Lung (tissue), 12 donors: ENCODE results near the gene CLPTM1L. TPM values are rescaled to one million over a fixed set of nuclear protein-coding genes. Genes with fewer than 3 reads are reported as not detected.

Experiments
- ATAC-seq: fragments of 200-7000 bp; cut with Tn5 transposase; one replicate; pipeline ENCODE4 v1.9.1; 2020; ENCODE audit warnings: moderate number of reproducible peaks; ENCODE audit not compliant: insufficient read depth, low FRiP score
- DNase-seq, 3 donors: peaks; one replicate each; pipeline ENCODE4 v3.0.0-alpha.2; 2013 to 2017
- H3K27ac ChIP-seq, 2 donors: one replicate each; pipeline ENCODE4 v1.5.1; 2013; ENCODE audit warnings: mild to moderate bottlenecking in 2 of 2, moderate library complexity in 2 of 2, control low read depth in 1 of 2, inconsistent platforms in 1 of 2, low read depth in 1 of 2, low read length in 1 of 2
- H3K27me3 ChIP-seq, 3 donors: one replicate each; pipeline ENCODE4 v1.5.1; 2013; ENCODE audit warnings: low read length in 2 of 3; ENCODE audit not compliant: control insufficient read depth in 3 of 3, insufficient read depth in 3 of 3
- H3K36me3 ChIP-seq, 4 donors: one replicate each; pipeline ENCODE4 v1.5.1; 2013; ENCODE audit warnings: low read length in 4 of 4, mild to moderate bottlenecking in 1 of 4, moderate library complexity in 1 of 4; ENCODE audit not compliant: control insufficient read depth in 4 of 4, insufficient read depth in 4 of 4
- H3K4me1 ChIP-seq, 5 donors: one replicate each; pipeline ENCODE4 v1.5.1; 2013; ENCODE audit warnings: low read length in 5 of 5, mild to moderate bottlenecking in 2 of 5, moderate library complexity in 1 of 5; ENCODE audit not compliant: control insufficient read depth in 5 of 5, insufficient read depth in 5 of 5
- H3K4me3 ChIP-seq: one replicate; pipeline ENCODE4 v1.5.1; 2013; ENCODE audit warnings: mild to moderate bottlenecking, control low read depth, moderate library complexity
- H3K9ac ChIP-seq, 2 donors: one replicate each; pipeline ENCODE4 v1.5.1; 2013; ENCODE audit warnings: low read length in 2 of 2, control low read depth in 1 of 2; ENCODE audit not compliant: insufficient read depth in 1 of 2
- H3K9me3 ChIP-seq, 4 donors: one replicate each; pipeline ENCODE4 v1.5.1; 2013; ENCODE audit warnings: low read length in 3 of 4, mild to moderate bottlenecking in 1 of 4, moderate library complexity in 1 of 4; ENCODE audit not compliant: control insufficient read depth in 4 of 4, insufficient read depth in 3 of 4
- WGBS, 2 donors: extraction: QIAGEN DNeasy Blood & Tissue Kit; methylation state at CpG; one replicate each; pipeline ENCODE4 v1.1.7; 2013; 5-methylcytosine and 5-hydroxymethylcytosine counted together
- polyA plus RNA-seq, 2 donors: library from polyadenylated mRNA; stranded (reverse); fragments of 200-250 nt; gene quantifications; one replicate each; pipeline ENCODE4 v1.2.1, GENCODE V29; 2013
- total RNA-seq, 2 donors: library from RNA; depleted of rRNA in 1 of 2; stranded (reverse); fragments of >200 nt in 1 of 2; gene quantifications; one replicate each; pipeline ENCODE4 v1.2.1, GENCODE V29; 2014 to 2021
- TF ChIP-seq, protein P1 (sequence below): IDR thresholded peaks from 2 replicates; pipeline ENCODE4 v1.5.1; 2012; ENCODE audit warnings: mild to moderate bottlenecking; ENCODE audit errors: control extremely low read depth, extremely low read depth
- donor health status: control.
- donor health status: control.
- donor health status: Bipolar disorder and iron deficiency.
- donor health status: healthy.
- donor health status: DM: yes; HTN: yes; CAD: no.

The CLPTM1L gene
- total and polyA plus RNA-seq, 4 donors = 79.0 to 153 (median 144) TPM

- ATAC-seq = no peak
- Histone ChIP-seq H3K36me3 (no peaks in the 10 kb centered on the region), H3K27ac (no peak overlapping the region), H3K9me3 (peaks cover 0 to 10% (median 0%) of the 10 kb centered on the region in 4 donors), H3K9ac (no peak overlapping the region), H3K27me3 (no peaks in the 10 kb centered on the region), H3K4me3 (no peak overlapping the region), H3K4me1 (no peaks in the 10 kb centered on the region)
- WGBS, 2 donors = 79 to 89% methylated on average over 16 of the region's 16 CpGs
- TF ChIP-seq, protein P1, sequence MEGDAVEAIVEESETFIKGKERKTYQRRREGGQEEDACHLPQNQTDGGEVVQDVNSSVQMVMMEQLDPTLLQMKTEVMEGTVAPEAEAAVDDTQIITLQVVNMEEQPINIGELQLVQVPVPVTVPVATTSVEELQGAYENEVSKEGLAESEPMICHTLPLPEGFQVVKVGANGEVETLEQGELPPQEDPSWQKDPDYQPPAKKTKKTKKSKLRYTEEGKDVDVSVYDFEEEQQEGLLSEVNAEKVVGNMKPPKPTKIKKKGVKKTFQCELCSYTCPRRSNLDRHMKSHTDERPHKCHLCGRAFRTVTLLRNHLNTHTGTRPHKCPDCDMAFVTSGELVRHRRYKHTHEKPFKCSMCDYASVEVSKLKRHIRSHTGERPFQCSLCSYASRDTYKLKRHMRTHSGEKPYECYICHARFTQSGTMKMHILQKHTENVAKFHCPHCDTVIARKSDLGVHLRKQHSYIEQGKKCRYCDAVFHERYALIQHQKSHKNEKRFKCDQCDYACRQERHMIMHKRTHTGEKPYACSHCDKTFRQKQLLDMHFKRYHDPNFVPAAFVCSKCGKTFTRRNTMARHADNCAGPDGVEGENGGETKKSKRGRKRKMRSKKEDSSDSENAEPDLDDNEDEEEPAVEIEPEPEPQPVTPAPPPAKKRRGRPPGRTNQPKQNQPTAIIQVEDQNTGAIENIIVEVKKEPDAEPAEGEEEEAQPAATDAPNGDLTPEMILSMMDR = no peak
- no peak for DNase-seq
Measured at GRCh38 chr5:1274471-1274870, 70.4 kb downstream of the CLPTM1L start.

GRCh38 chr5:1273745-1274144, 71.2 kb downstream of the CLPTM1L start:
- H3K36me3 ChIP-seq = no peaks in the 10 kb centered on the region
- WGBS, 2 donors = 95 to 97% methylated on average over 18 to 20 of the region's 20 CpGs
- no peak overlapping the region for H3K9ac ChIP-seq
- no peak overlapping the region for H3K4me3 ChIP-seq
- ATAC-seq (no peak), DNase-seq (no peak)
- H3K27ac ChIP-seq = no peak overlapping the region
- TF ChIP-seq, protein P1 = no peak
- no peaks in the 10 kb centered on the region for H3K27me3 ChIP-seq
- H3K9me3 ChIP-seq = peaks cover 0 to 6% (median 0%) of the 10 kb centered on the region in 4 donors
- H3K4me1 ChIP-seq = no peaks in the 10 kb centered on the region

DNA sequence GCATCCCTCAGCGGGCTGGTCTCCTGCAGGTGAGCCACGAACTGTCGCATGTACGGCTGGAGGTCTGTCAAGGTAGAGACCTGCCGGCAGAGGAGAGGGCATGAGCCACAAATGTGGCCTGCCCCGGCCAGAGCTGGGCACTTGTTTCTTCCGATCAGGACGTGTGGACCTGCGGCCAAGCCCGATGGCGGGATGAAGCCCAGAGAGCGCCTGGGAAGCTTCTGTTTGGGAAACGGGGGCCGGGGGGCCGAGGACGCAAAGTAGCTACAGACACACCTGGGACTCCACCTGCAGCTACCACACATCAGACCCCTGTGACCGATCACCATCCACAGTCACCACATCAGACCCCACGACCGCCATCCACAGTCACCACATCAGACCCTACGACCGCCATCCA, 72.7 kb downstream of the CLPTM1L start:
- WGBS, 2 donors = 96 to 99% methylated on average over 20 to 21 of the region's 21 CpGs
- ATAC-seq (no peak), DNase-seq (no peak)
- no peak overlapping the region for H3K27ac ChIP-seq
- H3K27me3 ChIP-seq = no peaks in the 10 kb centered on the region
- H3K9ac ChIP-seq = no peak overlapping the region
- H3K9me3 ChIP-seq = no peaks in the 10 kb centered on the region
- no peaks in the 10 kb centered on the region for H3K4me1 ChIP-seq
- H3K36me3 ChIP-seq = no peaks in the 10 kb centered on the region
- H3K4me3 ChIP-seq = no peak overlapping the region
- TF ChIP-seq, protein P1 = no peak
